ENCODE measurements around the gene CALML6.

The CALML6 gene

GRCh38 chr1:1914971-1915692 lies at the start of gene CALML6:
TSS of gene CALML6 (plus strand) at chr1:1915260. CDS start at chr1:1915281, 21 bp downstream.
- TF ChIP-seq GATA2 (IDR thresholded peaks at IDR 0.05; ENCODE audit: low read depth, low read length) (no peak), GATA3 (IDR thresholded peaks at IDR 0.05; ENCODE audit: low read depth, low read length) (no peak)

DNA sequence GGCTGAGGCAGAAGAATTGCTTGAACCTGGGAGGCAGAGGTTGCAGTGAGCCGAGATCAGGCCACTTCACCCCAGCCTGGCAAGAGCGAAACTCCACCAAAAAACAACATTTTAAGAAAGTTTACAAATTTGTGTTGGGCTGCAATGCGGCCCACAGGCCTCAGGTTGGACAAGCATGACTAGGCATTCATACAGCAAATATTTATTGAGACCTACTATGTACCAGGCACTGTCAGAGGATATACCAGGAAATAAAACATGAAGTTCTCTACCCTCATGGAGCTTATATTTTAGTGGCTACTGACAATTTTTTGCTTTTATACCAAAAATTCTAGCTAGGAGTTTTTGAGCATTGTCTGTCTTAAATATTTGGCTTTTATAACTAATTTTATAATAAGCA lies 47.9 kb upstream of the CALML6 start:
- TF ChIP-seq GATA3 (IDR thresholded peaks at IDR 0.05; ENCODE audit: low read depth, low read length): no peak
- TF ChIP-seq GATA2 (IDR thresholded peaks at IDR 0.05; ENCODE audit: low read depth, low read length): no peak

- TF ChIP-seq GATA3 (IDR thresholded peaks at IDR 0.05; ENCODE audit: low read depth, low read length) (no peak), GATA2 (IDR thresholded peaks at IDR 0.05; ENCODE audit: low read depth, low read length) (no peak; the same call in 1 of the 2 replicates)
Observed at GRCh38 chr1:1869469-1869868, 45.6 kb upstream of the CALML6 start.

DNA sequence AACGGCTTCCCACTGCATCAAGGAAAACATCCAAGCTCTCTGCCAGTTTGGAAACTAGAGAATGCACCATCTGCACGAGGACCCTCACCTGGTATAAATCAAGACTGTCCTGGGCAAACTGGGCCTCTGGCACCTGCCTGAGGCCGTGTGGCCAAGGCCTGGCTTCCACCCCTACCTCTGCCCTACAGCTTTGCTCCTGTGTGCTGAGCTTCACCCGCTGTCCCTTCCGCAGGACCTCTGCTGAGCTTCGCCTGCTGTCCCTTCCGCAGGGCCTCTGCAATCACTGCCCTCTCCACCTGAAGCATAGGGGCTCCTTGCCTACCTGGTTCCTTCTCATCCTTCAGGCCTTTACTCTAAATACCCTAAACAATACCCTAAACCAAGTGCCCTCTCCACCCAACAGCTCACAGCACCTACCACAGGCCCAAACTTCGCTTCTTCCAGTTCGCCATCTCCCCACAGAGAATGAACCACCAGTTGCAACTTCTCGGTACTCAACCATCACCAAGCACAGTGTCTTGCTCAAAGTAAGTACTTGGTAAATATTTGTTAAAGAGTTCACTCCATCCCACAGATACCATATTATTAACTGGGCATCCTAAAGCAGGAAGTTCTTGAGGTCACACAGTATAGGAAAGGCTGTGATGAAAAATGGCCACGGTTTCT lies 42.6 kb upstream of the CALML6 start:
- TF ChIP-seq GATA3 (IDR thresholded peaks at IDR 0.05; ENCODE audit: low read depth, low read length) (no peak), GATA2 (IDR thresholded peaks at IDR 0.05; ENCODE audit: low read depth, low read length) (no peak)

- TF ChIP-seq GATA3 (IDR thresholded peaks at IDR 0.05; ENCODE audit: low read depth, low read length): no peak
- TF ChIP-seq GATA2 (IDR thresholded peaks at IDR 0.05; ENCODE audit: low read depth, low read length): no peak
Observed at GRCh38 chr1:1873186-1873585, 41.9 kb upstream of the CALML6 start.

DNA sequence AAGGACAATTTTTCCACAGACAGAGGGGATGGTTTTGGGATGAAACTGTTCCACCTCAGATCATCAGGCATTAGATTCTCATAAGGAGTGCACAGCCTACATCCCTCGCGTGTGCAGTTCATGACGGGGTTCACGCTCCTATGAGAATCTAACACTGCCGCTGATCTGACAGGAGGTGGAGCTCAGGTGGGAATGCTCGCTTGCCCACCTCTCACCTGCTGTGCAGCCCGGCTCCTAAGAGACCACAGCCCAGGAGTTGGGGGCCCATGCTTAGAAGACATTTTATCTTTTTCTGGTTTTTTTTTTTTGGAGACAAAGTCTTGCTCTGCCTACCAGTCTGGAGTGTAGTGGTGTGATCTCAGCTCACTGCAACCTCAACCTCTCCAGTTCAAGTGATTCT lies 40.2 kb upstream of the CALML6 start:
- no peak for TF ChIP-seq GATA3 (IDR thresholded peaks at IDR 0.05; ENCODE audit: low read depth, low read length)

DNA sequence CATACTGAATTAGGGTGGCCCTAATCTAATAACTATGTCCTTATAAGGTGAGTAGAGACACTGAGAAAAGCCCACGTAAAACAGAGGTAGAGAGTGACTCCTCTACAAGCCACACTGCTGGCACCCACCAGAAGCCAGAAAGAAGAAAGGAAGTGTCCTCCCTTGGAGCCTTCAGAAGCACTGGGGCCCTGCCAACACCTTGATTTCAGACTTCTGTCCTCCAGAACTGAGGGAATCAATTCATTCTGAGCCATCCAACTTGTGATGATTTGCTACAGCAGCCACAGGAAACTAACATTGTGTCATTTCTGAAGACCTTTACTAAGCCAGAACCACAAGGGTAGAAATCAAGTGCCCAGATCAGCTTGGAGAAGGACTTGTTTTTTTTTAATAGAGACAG lies 39.1 kb upstream of the CALML6 start:
- TF ChIP-seq GATA2 (IDR thresholded peaks at IDR 0.05; ENCODE audit: low read depth, low read length): no peak
- no peak for TF ChIP-seq GATA3 (IDR thresholded peaks at IDR 0.05; ENCODE audit: low read depth, low read length)

DNA sequence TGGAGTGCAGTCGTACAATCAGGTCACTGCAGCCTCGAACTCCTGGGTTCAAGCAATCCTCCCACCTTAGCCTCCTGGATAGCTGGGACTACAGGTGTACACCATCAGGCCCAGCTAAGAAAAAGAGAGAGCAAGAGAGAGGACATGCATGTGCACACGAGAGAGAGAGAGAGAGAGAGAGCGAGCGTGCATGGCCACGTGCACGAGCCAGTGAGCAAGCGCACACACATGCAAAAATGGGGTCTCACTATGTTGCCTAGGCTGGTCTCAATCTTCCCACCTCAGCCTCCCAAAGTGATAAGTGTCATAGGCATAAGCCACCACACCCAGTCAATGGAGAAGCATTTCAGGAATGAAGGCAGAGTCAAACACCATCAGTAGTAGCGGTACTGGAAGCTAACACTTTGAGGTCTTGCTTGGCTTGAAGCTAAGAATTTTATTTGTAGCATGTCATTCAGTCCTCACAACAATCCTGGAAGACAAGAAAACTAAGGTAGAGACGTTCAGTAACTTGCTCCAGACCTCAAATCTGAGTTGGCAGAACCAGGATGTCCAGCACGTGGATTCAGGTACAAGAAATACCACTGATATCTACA lies 38.6 kb upstream of the CALML6 start:
- TF ChIP-seq GATA3 (IDR thresholded peaks at IDR 0.05; ENCODE audit: low read depth, low read length) (no peak), GATA2 (IDR thresholded peaks at IDR 0.05; ENCODE audit: low read depth, low read length) (no peak)

DNA sequence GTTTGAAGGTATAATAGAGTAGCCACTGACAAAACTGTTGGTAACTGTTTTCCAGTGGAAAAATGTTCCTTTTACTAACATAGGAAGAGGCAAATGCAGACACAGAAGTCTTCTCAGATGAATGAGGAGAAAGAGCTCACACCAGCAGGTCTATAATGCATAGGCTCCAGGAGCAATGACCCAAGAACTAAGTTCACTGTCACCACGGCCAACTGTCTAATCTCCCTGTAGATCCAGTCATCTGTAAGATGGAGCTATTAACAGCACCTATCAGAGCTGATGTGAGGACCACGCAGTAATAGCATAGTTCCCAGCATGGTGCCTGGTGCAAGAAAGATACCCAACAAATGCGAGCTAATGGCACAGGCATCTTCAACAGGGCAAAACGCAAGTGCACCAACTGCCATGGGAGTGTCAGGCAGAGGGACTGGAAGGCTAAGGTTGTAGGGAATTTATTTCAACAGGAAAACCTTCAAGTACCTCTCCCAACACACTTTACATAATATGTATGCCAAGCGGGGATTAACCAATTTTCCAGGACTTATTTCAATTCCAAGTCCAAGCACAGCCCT lies 37.1 kb upstream of the CALML6 start:
- TF ChIP-seq GATA3 (IDR thresholded peaks at IDR 0.05; ENCODE audit: low read depth, low read length) (no peak), GATA2 (IDR thresholded peaks at IDR 0.05; ENCODE audit: low read depth, low read length) (no peak)

DNA sequence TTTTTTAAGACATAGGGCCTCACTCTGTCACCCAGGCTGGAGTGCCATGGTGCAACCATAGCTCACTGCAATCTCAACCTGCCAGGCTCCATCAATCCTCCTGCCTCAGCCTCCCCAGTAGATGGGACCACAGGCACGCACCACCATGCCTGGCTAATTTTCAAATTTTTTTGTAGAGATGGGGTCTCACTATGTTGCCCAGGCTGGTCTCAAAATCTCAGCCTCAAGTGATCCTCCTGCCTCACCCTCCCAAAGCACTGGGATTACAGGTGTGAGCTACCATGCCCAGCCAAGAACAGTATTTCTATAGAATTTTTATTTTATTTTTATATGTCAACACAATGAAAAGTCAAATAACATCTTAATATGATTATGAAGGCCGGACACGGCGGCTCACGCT lies 35.1 kb upstream of the CALML6 start:
- no peak for TF ChIP-seq GATA3 (IDR thresholded peaks at IDR 0.05; ENCODE audit: low read depth, low read length)
- no peak for TF ChIP-seq GATA2 (IDR thresholded peaks at IDR 0.05; ENCODE audit: low read depth, low read length)

DNA sequence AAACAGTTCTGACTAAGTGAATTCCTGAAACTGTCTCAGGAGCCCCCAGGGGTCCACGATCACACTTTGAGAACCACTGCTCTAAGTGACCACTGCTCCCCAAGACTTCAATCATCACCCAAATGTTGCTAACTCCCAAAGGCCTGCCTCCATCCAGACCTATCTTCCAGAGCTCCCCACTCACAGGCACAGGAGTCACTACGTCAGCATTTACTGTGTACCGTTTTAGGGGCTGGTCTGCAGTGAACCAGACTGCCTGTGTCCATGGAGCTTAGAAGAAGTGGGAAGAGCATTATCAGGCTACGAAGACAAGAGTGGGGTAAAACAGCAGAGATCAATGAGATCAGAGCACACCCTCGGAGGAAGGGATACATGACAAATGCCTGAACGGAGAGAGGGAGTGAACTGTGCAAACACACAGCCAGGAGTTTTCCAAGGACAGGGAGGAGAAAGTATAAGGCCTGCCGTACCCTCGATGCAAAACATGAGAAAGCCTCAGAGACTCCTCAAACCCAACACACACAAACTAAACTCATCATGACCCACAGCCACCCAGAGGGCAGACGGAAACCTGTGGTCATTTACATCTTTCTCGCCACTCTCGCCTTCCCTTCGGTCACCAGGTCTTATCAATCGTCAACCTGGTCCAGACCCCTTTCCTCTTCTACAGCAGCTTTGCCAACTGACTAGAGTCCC lies 34.3 kb upstream of the CALML6 start:
- TF ChIP-seq GATA2 (IDR thresholded peaks at IDR 0.05; ENCODE audit: low read depth, low read length) (no peak), GATA3 (IDR thresholded peaks at IDR 0.05; ENCODE audit: low read depth, low read length) (no peak)

- no peak for TF ChIP-seq GATA2 (IDR thresholded peaks at IDR 0.05; ENCODE audit: low read depth, low read length)
- no peak for TF ChIP-seq GATA3 (IDR thresholded peaks at IDR 0.05; ENCODE audit: low read depth, low read length)
Observed at GRCh38 chr1:1881727-1882126, 33.3 kb upstream of the CALML6 start.

DNA sequence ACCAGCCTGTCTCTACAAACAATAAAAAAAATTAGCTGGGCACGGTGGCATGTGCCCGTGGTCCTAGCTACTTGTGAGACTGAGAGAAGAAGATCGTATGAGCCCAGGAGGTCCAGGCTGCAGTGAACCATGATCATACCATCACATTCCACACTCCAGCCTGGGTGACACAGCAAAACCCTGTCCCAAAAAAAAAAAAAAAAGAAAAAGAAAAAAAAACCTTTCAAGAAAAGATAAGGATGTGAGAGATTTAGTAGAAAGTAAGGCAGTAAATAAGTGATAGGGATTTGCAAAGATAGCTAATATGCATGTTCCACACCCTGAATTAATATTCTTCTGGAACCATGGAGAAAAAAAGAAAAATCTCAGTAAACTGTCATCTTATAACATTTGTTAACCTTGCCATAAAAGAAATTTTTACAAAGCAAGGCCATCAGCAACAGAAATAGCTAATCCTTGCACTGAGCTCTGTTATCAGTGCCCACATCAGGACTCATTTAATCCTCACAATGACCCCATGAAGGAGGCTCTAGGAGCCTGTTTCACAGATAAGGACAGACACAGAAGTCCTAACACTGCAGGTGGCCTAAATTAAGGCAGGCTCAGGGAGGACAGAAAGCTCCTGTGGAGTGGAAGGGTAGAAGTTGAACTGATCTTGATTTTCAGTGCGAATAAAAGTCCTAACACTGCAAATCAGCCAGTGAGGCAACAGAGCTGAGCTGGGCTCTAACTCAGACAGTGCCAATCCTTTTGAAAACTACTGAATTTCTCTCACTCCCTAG lies 31.8 kb upstream of the CALML6 start:
- TF ChIP-seq GATA2 (IDR thresholded peaks at IDR 0.05; ENCODE audit: low read depth, low read length) (peak; percentile 95), GATA3 (IDR thresholded peaks at IDR 0.05; ENCODE audit: low read depth, low read length) (peak; percentile 82)
